ENCODE data around the gene PSMA5.

Gene PSMA5

DNA sequence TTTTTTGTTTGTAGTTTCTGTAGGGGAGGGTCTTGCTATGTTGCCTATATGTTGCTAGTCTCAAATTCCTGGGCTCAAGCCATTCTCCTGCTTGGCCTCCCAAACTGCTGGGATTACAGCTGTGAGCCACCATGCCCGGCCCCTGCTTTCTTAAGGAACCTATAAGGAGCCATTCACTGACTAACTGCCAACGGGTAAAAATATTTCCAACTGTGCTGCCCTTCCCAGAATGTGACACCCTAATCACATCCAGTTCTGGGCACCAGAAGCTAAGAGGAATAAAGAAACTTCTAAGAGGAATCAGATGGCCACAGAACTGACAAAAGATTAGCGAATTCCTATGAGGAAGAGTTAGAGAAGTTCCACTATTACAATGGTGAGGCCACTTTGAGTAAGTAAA, 46.5 kb upstream of the PSMA5 start:
- TF ChIP-seq, protein P1, sequence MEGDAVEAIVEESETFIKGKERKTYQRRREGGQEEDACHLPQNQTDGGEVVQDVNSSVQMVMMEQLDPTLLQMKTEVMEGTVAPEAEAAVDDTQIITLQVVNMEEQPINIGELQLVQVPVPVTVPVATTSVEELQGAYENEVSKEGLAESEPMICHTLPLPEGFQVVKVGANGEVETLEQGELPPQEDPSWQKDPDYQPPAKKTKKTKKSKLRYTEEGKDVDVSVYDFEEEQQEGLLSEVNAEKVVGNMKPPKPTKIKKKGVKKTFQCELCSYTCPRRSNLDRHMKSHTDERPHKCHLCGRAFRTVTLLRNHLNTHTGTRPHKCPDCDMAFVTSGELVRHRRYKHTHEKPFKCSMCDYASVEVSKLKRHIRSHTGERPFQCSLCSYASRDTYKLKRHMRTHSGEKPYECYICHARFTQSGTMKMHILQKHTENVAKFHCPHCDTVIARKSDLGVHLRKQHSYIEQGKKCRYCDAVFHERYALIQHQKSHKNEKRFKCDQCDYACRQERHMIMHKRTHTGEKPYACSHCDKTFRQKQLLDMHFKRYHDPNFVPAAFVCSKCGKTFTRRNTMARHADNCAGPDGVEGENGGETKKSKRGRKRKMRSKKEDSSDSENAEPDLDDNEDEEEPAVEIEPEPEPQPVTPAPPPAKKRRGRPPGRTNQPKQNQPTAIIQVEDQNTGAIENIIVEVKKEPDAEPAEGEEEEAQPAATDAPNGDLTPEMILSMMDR (conservative IDR thresholded peaks at IDR 0.05; ENCODE audit: low read depth, low read length): no peak
- no peaks in the 10 kb centered on the region for H3K4me1 ChIP-seq (ENCODE audit: low read depth, poor library complexity, severe bottlenecking)
- no peaks in the 10 kb centered on the region for H4K20me1 ChIP-seq (ENCODE audit: insufficient read depth)
- H3K4me2 ChIP-seq: no peak overlapping the region
- no peak overlapping the region for H3K4me3 ChIP-seq (IDR thresholded peaks at IDR 0.05; ENCODE audit: insufficient read depth, low read depth, low read length)
- peaks cover 44% of the 10 kb centered on the region; the same call in 1 of the 2 replicates for H3K27me3 ChIP-seq (ENCODE audit: insufficient read depth, low read depth)
- H2AFZ ChIP-seq (ENCODE audit: low read depth): no peak overlapping the region
- no peaks in the 10 kb centered on the region for H3K79me2 ChIP-seq (ENCODE audit: insufficient read depth, low read depth)
- no peaks in the 10 kb centered on the region for H3K36me3 ChIP-seq (ENCODE audit: insufficient read depth)
- H3K9ac ChIP-seq: no peak overlapping the region
- no peak overlapping the region for H3K27ac ChIP-seq

DNA sequence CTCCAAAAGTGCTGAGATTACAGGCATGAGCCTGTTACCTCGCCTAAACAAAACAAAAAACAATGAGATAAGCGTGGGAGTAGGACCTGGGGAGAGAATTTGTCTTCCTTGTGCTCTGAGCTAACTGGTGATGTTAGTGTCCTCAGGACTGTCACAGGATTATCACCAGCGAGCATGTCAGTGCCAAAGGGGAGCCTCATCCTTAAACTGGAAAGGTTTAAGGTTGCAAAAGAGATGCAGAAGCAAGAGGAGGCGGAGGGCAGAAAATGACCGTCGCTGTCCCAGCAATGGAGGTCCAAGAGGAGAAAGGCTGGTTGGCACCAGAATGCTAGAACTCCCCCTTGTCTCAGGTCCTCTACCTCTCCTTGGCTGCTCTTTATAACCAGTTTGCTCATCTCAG, 44.0 kb upstream of the PSMA5 start:
- Histone ChIP-seq H2AFZ (ENCODE audit: low read depth) (no peak overlapping the region), H3K79me2 (ENCODE audit: insufficient read depth, low read depth) (no peaks in the 10 kb centered on the region), H3K27me3 (ENCODE audit: insufficient read depth, low read depth) (peaks cover 40% of the 10 kb centered on the region; the same call in 1 of the 2 replicates), H3K27ac (no peak overlapping the region), H3K36me3 (ENCODE audit: insufficient read depth) (no peaks in the 10 kb centered on the region), H3K4me2 (no peak overlapping the region), H3K4me1 (ENCODE audit: low read depth, poor library complexity, severe bottlenecking) (no peaks in the 10 kb centered on the region), H4K20me1 (ENCODE audit: insufficient read depth) (no peaks in the 10 kb centered on the region), H3K9ac (no peak overlapping the region), H3K4me3 (IDR thresholded peaks at IDR 0.05; ENCODE audit: insufficient read depth, low read depth, low read length) (no peak overlapping the region)
- TF ChIP-seq, protein P1 (conservative IDR thresholded peaks at IDR 0.05; ENCODE audit: low read depth, low read length): no peak

DNA sequence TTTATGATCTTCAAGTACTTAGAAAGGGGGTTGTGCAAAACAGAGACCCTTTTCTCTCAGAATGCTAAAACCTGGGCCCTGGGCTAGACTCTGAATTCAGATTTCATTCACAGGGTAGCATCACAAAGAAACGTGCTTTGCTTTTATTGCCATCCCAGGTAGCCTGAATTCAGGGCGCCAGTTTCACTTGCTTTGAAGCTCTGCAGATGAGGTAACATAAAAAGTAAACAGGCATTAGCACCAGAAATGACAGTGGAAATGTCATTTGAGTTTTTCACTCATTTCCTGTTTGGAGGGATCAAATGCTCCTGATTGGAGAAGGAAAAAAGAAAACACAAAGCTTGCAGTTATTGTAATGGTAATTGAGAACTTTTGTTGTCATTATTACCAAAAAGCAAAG, 42.7 kb upstream of the PSMA5 start:
- H3K4me3 ChIP-seq (IDR thresholded peaks at IDR 0.05; ENCODE audit: insufficient read depth, low read depth, low read length): no peak overlapping the region
- H3K27me3 ChIP-seq (ENCODE audit: insufficient read depth, low read depth): peaks cover 38% of the 10 kb centered on the region; the same call in 1 of the 2 replicates
- no peak overlapping the region for H3K27ac ChIP-seq
- H3K9ac ChIP-seq: no peak overlapping the region
- no peaks in the 10 kb centered on the region for H3K36me3 ChIP-seq (ENCODE audit: insufficient read depth)
- no peaks in the 10 kb centered on the region for H3K79me2 ChIP-seq (ENCODE audit: insufficient read depth, low read depth)
- no peaks in the 10 kb centered on the region for H4K20me1 ChIP-seq (ENCODE audit: insufficient read depth)
- TF ChIP-seq, protein P1 (conservative IDR thresholded peaks at IDR 0.05; ENCODE audit: low read depth, low read length): no peak
- no peak overlapping the region for H2AFZ ChIP-seq (ENCODE audit: low read depth)
- no peaks in the 10 kb centered on the region for H3K4me1 ChIP-seq (ENCODE audit: low read depth, poor library complexity, severe bottlenecking)
- H3K4me2 ChIP-seq: no peak overlapping the region

DNA sequence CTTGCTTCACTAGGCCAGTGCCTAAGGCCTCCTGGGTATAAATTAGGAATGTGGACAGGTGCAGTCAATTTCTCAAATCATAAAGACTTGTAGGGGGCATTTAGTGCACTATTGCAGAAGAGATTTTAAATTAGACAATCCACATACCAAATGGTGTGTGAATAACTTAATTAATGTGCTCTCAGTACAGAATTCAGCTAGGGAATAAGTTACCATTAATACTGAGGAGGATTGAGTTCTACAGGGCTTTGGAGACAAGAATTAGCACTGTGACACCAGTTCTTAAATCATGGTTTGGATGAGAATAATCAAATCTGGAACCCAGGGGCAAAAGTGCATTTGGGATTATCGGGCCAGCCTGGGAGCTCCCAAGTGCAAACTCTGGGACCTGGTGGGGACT, 41.8 kb upstream of the PSMA5 start:
- H3K27me3 ChIP-seq (ENCODE audit: insufficient read depth, low read depth): peaks cover 37% of the 10 kb centered on the region; the same call in 1 of the 2 replicates
- H2AFZ ChIP-seq (ENCODE audit: low read depth): no peak overlapping the region
- TF ChIP-seq, protein P1 (conservative IDR thresholded peaks at IDR 0.05; ENCODE audit: low read depth, low read length): no peak
- no peak overlapping the region for H3K27ac ChIP-seq
- no peak overlapping the region for H3K4me2 ChIP-seq
- no peaks in the 10 kb centered on the region for H3K4me1 ChIP-seq (ENCODE audit: low read depth, poor library complexity, severe bottlenecking)
- no peak overlapping the region for H3K9ac ChIP-seq
- no peaks in the 10 kb centered on the region for H3K36me3 ChIP-seq (ENCODE audit: insufficient read depth)
- H4K20me1 ChIP-seq (ENCODE audit: insufficient read depth): no peaks in the 10 kb centered on the region
- no peaks in the 10 kb centered on the region for H3K79me2 ChIP-seq (ENCODE audit: insufficient read depth, low read depth)
- no peak overlapping the region for H3K4me3 ChIP-seq (IDR thresholded peaks at IDR 0.05; ENCODE audit: insufficient read depth, low read depth, low read length)

Measured in KMS-11 (cell line).